HG03095 (cell line): ENCODE results near the gene NELFA.
A peak's percentile ranks its signal among the peaks of the same experiment; 100 is the strongest.

Experiments
- ATAC-seq: cut with Tn5 transposase; IDR thresholded peaks from one replicate; pipeline ENCODE4 v1.9.1; 2021; ENCODE audit warnings: moderate library complexity; ENCODE audit not compliant: unreplicated experiment

Gene NELFA

DNA sequence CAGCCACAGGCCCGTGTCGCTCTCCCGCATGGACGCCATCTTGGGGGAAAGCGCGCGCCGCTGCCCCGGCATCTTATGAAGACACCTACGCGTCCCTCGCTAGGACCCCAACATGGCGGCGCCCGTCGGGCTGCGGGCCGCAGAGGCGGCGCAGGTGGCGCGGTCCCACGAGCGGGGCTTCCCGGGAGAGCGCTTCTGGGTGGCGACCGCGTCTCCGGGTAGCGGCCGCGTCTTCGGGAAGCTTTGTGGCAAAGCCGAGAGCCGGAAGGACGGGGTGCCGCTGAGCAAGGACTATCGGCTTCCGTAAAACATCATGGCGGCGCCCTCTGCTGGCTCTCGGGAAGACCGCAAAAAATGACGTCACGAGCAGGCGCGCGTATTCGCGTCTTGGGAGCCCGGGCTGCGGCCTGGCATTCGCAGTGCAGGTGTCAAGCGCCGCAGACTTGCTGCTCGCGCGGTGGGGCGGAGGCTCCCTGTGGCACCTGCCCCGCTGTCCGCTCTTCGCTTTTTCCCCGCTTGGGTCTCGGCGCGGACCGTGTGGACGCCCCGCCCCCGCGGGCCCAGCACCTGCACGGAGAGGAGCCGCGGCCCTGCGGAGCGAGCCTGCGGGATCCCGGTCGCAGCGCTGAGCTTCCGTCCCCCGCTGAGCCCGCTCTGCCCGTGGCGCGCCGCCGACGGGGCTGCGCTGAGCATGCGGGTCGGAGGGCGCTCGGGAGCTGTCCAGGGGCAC, at the start of gene NELFA:
Gene NELFA, minus strand, starts transcription at position 54 of the 730 bp plus-strand sequence. Its CDS starts 15 bp downstream, at position 39.
- peak; percentile 72 for ATAC-seq

DNA sequence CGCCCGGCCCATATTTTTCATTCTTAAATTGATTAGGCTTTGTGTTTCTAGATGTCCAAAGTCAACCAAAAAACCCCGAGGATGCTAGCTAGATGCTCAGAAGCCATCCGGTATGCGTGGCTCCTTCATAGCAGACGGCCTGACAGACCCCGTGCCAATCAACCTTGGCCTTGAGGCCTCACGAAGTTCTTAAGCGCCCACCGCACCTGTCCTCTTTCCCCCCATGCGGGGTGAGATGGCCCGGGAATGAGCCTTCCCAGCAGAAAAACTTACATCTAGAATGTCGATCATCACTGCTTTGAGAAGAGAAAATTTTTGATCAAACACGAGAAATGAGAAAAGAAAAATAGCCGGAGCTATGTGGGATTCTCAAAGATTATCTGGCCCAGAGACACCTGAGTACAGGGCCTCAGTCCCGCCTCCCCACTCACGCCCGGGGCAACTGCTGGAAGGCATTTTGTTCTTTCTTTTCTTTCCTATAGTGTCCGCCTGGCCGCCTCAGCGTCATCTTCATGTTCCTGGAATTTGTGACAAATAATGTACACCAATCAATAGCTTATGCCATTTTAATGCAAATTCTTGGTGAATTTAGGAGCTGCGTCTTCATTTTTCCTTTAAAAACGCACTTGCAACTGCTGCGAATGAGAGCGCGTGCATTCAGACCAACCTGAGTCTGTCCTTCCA, 48.8 kb upstream of the NELFA start:
- ATAC-seq: no peak

DNA sequence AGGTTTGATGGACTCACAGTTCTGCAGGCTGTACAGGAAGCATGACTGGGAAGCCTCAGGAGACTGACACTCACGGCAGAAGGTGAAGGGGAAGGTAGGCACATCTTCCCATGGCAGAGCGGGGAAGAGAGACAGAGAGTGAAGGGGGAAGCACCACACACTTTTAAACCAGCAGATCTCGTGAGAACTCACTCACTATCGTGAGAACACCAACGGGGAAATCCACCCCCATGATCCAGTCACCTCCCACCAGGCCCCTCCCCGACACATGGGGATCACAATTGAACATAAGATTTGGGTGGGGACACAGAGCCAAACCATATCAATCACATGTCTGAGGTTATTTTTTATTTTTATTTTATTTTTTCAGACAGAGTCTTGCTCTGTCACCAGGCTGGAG, 45.4 kb upstream of the NELFA start:
- no peak for ATAC-seq

DNA sequence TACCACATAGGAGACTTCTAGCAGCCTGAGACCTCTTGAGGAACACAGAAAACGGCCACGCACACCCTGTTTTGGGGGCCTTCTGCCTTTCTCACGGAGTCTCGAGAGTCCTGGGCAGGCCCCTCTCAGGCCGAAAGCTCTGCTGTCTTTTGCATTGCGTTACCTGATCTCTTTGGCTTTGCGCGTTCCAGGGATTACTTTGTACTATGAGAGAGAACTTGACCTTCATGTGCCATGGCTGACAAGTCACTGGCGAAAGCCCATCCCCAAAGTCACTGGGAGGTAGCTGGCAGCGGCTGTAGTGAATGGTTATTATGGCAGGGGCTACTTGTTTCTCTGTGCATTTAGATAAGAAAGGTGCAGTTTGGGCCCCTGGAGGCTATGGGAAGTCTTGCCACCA, 42.3 kb upstream of the NELFA start:
- no peak for ATAC-seq

DNA sequence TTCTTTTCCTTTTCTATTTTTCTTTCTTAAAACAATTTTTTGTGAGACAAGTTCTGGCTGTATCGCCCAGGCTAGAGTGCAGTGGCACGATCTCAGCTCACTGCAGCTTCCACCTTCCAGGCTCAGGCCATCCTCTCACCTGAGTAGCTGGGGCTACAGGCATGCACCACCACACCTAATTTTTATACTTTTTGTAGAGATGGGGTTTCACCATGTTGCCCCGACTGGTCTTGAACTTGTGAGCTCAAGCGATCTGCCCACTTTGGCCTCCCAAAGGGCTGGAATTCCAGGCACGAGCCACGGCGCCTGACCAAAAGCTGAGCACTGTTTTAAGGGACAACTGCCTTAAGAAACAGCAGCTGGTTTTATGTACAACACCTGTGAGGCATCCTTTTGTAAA, 41.0 kb upstream of the NELFA start:
- ATAC-seq: no peak

GRCh38 chr4:2049381-2049780, 40.6 kb upstream of the NELFA start:
- no peak for ATAC-seq

DNA sequence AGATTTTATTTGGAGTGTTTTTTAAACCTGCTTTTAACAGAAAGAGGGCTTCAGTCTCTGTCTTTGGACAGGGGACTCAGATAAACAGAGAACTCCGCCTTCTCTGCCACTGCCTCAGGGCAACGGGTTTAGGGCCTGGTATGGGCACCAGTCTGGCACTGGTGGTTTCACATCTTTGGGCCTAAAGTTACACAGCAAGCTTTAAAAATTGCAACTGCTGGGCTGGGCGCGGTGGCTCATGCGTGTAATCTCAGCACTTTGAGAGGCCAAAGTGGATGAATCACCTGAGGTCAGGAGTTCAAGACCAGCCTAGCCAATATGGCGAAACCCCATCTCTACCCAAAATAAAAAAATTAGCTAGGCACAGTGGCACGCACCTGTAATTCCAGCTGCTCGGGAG, 40.1 kb upstream of the NELFA start:
- ATAC-seq: no peak

- no peak for ATAC-seq
These were observed 39.2 kb upstream of the NELFA start for GRCh38 chr4:2047781-2048581.

- no peak for ATAC-seq
These were observed 38.4 kb upstream of the NELFA start for GRCh38 chr4:2047031-2047660.

GRCh38 chr4:2046031-2046961, 37.5 kb upstream of the NELFA start:
- no peak for ATAC-seq

GRCh38 chr4:2045518-2045951, 36.8 kb upstream of the NELFA start:
- no peak for ATAC-seq

DNA sequence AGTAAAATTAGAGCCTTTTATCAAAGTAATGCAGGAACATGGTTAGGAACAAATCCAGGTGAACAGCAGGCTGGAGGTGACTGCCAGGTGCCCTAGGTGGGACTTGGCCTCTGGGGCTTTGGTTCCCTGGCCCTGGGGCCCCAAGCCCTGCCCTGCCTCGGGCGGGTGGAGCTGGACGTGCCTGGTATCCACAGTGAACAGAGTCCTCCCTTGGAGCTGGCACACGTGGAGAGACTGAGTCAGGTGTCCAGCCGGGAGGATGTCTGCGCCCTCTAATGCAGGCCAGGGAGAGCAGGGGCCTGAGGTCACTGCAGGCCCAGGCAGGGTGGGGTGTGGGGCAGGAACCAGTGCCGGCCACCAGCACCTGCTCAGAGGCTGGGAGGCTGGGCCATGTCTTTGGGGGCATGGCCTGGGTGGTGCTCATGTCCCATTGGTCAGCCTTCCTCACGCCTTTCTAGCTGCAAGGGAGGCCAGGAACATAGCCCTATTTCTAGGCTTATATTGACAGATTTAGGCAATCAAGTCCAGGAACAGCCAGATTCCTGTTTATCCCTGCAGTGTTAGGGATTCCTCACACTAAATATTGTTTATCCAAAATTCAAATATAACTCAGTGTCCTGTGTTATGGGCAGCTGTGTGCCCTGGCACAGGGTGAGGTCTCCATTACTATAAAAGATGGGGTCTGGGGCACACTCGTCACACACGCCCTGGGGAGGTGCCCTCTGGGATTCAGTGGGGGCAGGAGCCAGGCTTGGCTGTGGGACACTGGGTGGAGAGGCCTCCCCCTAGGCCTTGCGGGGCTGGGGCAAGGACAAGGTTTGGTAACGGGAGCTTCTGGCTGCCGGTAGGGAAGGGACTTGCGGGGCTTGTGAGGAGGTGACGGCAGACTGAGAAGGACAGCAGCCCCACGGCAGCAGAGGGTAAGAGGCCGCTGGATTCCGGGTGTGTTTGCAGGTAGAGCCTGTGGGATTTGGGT, 36.1 kb upstream of the NELFA start:
- no peak for ATAC-seq

DNA sequence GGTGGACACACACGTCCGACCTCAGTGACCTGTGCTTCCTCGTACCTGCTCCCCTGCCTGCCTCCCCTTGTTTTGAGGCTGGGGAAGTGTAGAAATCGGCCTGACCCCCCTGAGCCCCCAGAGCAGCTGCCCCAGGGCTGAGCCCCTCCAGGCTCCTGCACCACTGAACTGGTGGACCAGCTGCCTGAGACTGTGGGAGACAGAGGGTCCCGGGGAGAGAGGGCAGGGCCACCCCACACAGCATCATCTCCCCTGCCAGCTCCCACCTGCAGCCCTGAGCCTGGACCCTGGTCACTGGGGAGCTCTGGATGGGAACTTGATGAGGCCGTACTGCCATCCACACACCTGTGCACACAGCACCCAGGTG, 35.3 kb upstream of the NELFA start:
- ATAC-seq: no peak

DNA sequence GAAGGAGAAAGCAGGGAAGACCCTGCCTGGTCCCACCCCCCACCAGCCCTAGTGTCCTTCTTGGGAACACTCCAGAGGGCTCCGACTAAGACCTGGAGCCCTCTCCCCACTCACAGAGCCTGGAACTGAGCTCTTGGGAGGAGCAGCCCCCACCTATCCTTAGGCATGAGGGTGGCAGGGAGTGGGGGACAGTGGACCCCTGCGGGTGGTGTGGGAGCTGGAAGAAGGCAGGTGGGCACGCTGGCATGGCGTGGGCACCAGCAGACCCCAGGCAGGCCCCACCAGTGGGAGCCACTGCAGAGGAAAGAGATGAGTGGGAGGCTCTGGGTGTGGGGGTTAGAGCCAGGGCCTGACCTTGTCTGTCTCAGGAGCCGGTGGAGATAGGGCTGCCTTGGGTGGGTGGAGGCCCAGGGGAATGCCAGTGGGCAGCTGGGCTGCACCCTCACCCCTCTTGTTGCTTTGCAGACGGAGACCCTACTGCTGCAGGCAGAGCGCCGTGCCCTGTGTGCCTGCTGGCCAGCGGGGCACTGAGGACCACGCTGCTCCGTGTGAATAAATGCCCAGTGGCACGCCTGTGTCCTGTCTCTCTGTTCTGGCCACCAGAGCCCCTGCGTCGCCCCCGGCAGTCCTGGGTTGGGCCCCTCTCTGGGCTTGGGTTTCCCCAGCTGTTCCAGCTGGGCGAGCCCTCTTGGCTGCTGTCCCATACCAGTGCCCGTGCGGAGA, 34.8 kb upstream of the NELFA start:
- ATAC-seq: no peak

DNA sequence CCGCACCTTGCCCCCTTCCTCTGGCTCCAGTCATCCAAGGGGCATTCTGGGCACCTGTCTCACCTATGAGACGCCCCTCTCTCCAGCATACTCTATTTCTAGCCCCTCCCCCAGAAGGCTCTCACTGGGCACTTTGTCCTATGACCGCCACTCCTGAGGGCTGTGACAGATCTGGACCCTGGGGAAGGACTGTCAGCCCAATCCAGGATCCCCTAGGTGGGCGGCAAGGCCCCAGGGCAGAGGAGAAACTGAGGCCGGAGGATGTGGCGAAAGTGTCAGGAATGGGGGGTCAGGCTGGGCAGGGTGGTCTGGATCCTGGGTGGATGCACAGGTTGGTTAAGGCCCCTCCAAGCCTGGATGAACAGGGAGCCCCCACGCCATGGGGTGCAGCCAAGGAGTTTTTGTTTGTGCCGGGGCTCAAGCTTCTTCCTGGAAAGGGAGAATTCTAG, 34.2 kb upstream of the NELFA start:
- no peak for ATAC-seq

- no peak for ATAC-seq
These were observed 33.6 kb upstream of the NELFA start for GRCh38 chr4:2042204-2042946.

GRCh38 chr4:2041239-2042130, 32.7 kb upstream of the NELFA start:
- ATAC-seq: peak; percentile 65
